ENCODE results near the gene FBXO30.

The FBXO30 gene

DNA sequence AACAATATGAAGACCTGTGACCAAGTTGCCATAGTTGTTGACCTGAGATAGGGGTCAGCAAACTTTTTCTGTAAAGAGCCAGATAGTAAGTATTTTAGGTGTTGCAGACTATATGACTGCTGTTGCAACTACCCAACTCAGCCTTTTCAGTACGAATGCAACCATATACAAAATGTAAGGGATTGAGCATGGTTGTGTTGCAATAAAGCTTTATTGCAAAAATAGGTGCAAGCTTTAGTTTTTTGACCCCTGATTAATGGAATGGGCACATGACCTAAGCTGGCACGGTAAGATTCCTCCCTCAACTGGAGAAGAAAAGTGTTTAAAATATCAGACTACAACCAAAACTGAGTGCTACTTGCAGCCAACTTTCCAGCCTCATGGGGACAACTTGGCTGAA lies 62.0 kb downstream of the FBXO30 start:
- FAIRE-seq: no peak

DNA sequence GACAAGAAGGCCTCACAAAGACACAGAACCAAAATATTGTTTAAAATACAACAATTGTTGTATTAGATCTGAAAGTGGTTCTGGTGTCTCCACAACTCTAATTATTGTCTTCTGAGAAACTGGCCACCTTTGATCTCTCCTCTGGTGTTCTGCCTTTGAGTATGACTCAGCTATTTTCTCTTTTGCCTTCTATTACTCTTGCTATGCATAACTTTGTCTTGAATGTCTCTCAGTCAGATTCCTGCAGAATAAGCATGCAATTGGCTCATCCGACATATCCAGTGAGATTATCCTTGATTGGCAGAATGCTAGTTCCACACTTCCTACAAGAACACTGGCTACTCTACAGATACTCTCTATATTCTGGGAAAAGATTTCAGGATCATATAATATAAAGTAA lies 65.0 kb downstream of the FBXO30 start:
- FAIRE-seq: no peak

DNA sequence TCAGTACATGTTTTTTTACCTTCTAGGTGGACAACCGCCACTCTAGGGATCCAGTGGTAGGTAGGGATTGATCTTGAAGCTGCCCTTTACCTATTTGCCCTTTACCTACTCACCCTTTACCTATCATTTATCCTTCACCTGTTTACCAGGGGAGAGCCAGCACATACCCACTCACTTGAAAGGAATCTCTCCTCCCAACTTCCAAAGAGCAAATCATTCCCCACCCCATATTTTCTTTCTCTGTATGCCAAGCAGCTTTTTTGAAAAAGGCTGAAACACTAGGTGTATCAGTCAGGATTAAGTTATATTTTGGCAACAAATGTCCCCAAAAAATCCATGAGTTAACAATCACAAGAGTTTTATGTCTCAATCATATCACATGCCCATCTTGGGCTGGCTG lies 68.7 kb downstream of the FBXO30 start:
- no peak for FAIRE-seq

DNA sequence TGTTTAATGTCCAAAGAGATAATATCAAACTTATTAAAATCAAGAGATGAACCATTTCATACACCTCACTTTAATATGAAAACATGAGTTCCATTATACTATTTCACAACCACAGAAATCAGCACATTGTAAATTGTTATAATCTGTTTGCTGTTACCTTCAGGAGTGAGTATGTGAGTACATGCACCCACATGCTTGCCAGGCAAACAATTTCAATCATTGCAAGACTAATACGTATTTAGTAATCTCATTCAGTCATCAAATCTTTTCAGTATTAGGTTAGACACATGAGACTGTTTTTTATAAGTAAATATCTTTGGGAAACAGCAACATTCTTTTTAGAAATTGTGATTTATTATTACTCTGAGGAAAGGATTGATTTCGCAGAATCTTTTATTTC lies 70.0 kb downstream of the FBXO30 start:
- no peak for FAIRE-seq

Measured in endometrium (tissue), 2 donors.